H1 (cell line): ENCODE data around the gene OR6V1. TPM values are rescaled to one million over a fixed set of nuclear protein-coding genes. Genes with fewer than 3 reads are reported as not detected.

Experiments
- CTCF ChIA-PET: fragments of 300-600 bp; sonication (Branson Sonifier 250); formaldehyde crosslinking; loops from one replicate; lab custom pipeline; 2021; ENCODE audit not compliant: partially characterized antibody; lab: Charles Lee
- POLR2A ChIA-PET: fragments of 300-600 bp; sonication (Branson Sonifier 250); formaldehyde crosslinking; loops from one replicate; lab custom pipeline; 2021; ENCODE audit warnings: inconsistent platforms; ENCODE audit not compliant: partially characterized antibody; lab: Charles Lee
- DNase-seq, 2 experiments: peaks; one replicate each; pipeline versions ENCODE4 v3.0.0 to v3.0.0-alpha.2; 2010 to 2022; ENCODE audit warnings: low spot score in 2 of 2, low read depth in 1 of 2, mixed read lengths in 1 of 2
- FAIRE-seq: peaks from 2 replicates; lab custom pipeline; 2011; peaks lifted over from hg19 to GRCh38; lab: Jason Lieb, UNC
- H2AFZ ChIP-seq: 2 replicates; pipeline ENCODE4 v1.8.1; 2012; ENCODE audit warnings: low read length, inconsistent platforms
- H2AK5ac ChIP-seq: 2 replicates; pipeline ENCODE4 v1.6.1; 2013; ENCODE audit warnings: low read depth, low read length
- H2BK120ac ChIP-seq: replicated peaks from 2 replicates; pipeline ENCODE3; 2013; ENCODE audit warnings: low read depth, low read length, inconsistent platforms
- H2BK12ac ChIP-seq: 2 replicates; pipeline ENCODE4 v1.6.1; 2013; ENCODE audit warnings: low read depth, low read length
- H2BK15ac ChIP-seq: 2 replicates; pipeline ENCODE4 v1.6.1; 2013; ENCODE audit warnings: low read length
- H2BK20ac ChIP-seq: 2 replicates; pipeline ENCODE4 v1.6.1; 2013; ENCODE audit warnings: low read length
- H2BK5ac ChIP-seq: 2 replicates; pipeline ENCODE4 v1.6.1; 2013; ENCODE audit warnings: low read depth, low read length
- H3K14ac ChIP-seq: 2 replicates; pipeline ENCODE4 v1.6.1; 2013; ENCODE audit warnings: inconsistent platforms; ENCODE audit not compliant: insufficient read length
- H3K18ac ChIP-seq: 2 replicates; pipeline ENCODE4 v1.6.1; 2013; ENCODE audit warnings: low read length; ENCODE audit errors: extremely low read depth
- H3K23ac ChIP-seq: 2 replicates; pipeline ENCODE4 v1.6.1; 2013; ENCODE audit warnings: inconsistent platforms; ENCODE audit not compliant: insufficient read length
- H3K23me2 ChIP-seq: 2 replicates; pipeline ENCODE4 v1.6.1; 2013; ENCODE audit warnings: low read depth, low read length
- H3K27ac ChIP-seq: 2 replicates; pipeline ENCODE4 v1.6.1; 2011; ENCODE audit warnings: low read depth, low read length, inconsistent platforms
- H3K27me3 ChIP-seq, 4 experiments: replicated peaks in 1 of 4; 1 replicate in 1 of 4; 2 replicates in 3 of 4; pipeline versions ENCODE4 v1.6.1 to v1.8.1; 2011 to 2013; ENCODE audit warnings: low read length in 3 of 4, mild to moderate bottlenecking in 3 of 4, inconsistent platforms in 2 of 4, mixed read lengths in 2 of 4, moderate library complexity in 1 of 4; ENCODE audit not compliant: control insufficient read depth in 3 of 4, insufficient read depth in 3 of 4; ENCODE audit errors: extremely low read depth in 1 of 4
- H3K36me3 ChIP-seq, 4 experiments: 2 replicates each; pipeline versions ENCODE4 v1.6.1 to v1.8.1; 2011 to 2013; ENCODE audit warnings: mild to moderate bottlenecking in 4 of 4, low read length in 3 of 4, moderate library complexity in 2 of 4, control low read depth in 1 of 4, inconsistent platforms in 1 of 4; ENCODE audit not compliant: insufficient read depth in 4 of 4, control insufficient read depth in 2 of 4
- H3K4ac ChIP-seq: replicated peaks from 2 replicates; pipeline ENCODE3; 2013; ENCODE audit warnings: low read length, low read depth, mixed read lengths, inconsistent platforms; ENCODE audit not compliant: insufficient read length
- H3K4me1 ChIP-seq, 4 experiments: replicated peaks in 1 of 4; 1 replicate in 1 of 4; 2 replicates in 3 of 4; pipeline versions ENCODE4 v1.6.1 to v1.8.1; 2011 to 2013; ENCODE audit warnings: low read length in 3 of 4, inconsistent platforms in 2 of 4, mixed read lengths in 1 of 4; ENCODE audit not compliant: insufficient read depth in 4 of 4, control insufficient read depth in 3 of 4
- H3K4me2 ChIP-seq, 2 experiments: 2 replicates each; pipeline versions ENCODE4 v1.6.1 to v1.8.1; 2011 to 2013; ENCODE audit warnings: low read depth in 2 of 2, low read length in 2 of 2, control low read depth in 1 of 2, inconsistent platforms in 1 of 2, mild to moderate bottlenecking in 1 of 2; ENCODE audit not compliant: insufficient read depth in 1 of 2
- H3K4me3 ChIP-seq, 4 experiments: fragments of 200-600, 300-600 bp in 1 of 4; sonication (generic), shearing (Covaris generic), sonication (Bioruptor Twin) in 1 of 4; 2 replicates each; pipeline versions ENCODE4 v1.5.1 to v1.8.1; 2011 to 2016; ENCODE audit warnings: low read length in 4 of 4, low read depth in 3 of 4, control low read depth in 2 of 4, inconsistent platforms in 2 of 4, mild to moderate bottlenecking in 2 of 4, mixed read lengths in 1 of 4, moderate library complexity in 1 of 4; ENCODE audit not compliant: insufficient read depth in 2 of 4; ENCODE audit errors: extremely low read depth in 1 of 4
- H3K56ac ChIP-seq: replicated peaks from 2 replicates; pipeline ENCODE3; 2013; ENCODE audit warnings: low read depth, mild to moderate bottlenecking, mixed read lengths, low read length, inconsistent platforms; ENCODE audit not compliant: insufficient read length
- H3K79me1 ChIP-seq: 2 replicates; pipeline ENCODE4 v1.6.1; 2013; ENCODE audit warnings: low read depth, low read length, control low read depth
- H3K79me2 ChIP-seq, 2 experiments: 2 replicates each; pipeline versions ENCODE4 v1.6.1 to v1.8.1; 2012 to 2013; ENCODE audit warnings: low read length in 2 of 2, mild to moderate bottlenecking in 2 of 2, inconsistent platforms in 1 of 2; ENCODE audit not compliant: insufficient read depth in 2 of 2, control insufficient read depth in 1 of 2
- H3K9ac ChIP-seq, 4 experiments: replicated peaks in 1 of 4; 1 replicate in 1 of 4; 2 replicates in 3 of 4; pipeline versions ENCODE4 v1.6.1 to v1.8.1; 2011 to 2013; ENCODE audit warnings: low read depth in 3 of 4, low read length in 3 of 4, control low read depth in 2 of 4, mild to moderate bottlenecking in 2 of 4, moderate library complexity in 2 of 4, inconsistent platforms in 1 of 4; ENCODE audit errors: extremely low read depth in 1 of 4
- H3K9me3 ChIP-seq, 2 experiments: 2 replicates each; pipeline versions ENCODE4 v1.6.1 to v1.8.1; 2012 to 2013; ENCODE audit warnings: mild to moderate bottlenecking in 2 of 2, moderate library complexity in 2 of 2, control low read depth in 1 of 2, inconsistent platforms in 1 of 2, low read depth in 1 of 2, low read length in 1 of 2, mixed read lengths in 1 of 2; ENCODE audit not compliant: insufficient read depth in 2 of 2
- H4K20me1 ChIP-seq, 2 experiments: replicated peaks in 1 of 2; 2 replicates each; pipeline versions ENCODE3 to v1.8.1; 2011 to 2013; ENCODE audit warnings: inconsistent platforms in 2 of 2, low read length in 2 of 2, mild to moderate bottlenecking in 1 of 2; ENCODE audit not compliant: insufficient read depth in 2 of 2, control insufficient read depth in 1 of 2
- H4K5ac ChIP-seq: 2 replicates; pipeline ENCODE4 v1.6.1; 2013; ENCODE audit warnings: low read length, low read depth, mixed read lengths, inconsistent platforms; ENCODE audit not compliant: insufficient read length
- H4K8ac ChIP-seq: 2 replicates; pipeline ENCODE4 v1.8.0; 2013; ENCODE audit warnings: mild to moderate bottlenecking, moderate library complexity, low read length, inconsistent platforms; ENCODE audit not compliant: insufficient read depth; ENCODE audit errors: extremely low read depth
- H4K91ac ChIP-seq: replicated peaks from 2 replicates; pipeline ENCODE3; 2013; ENCODE audit warnings: low read length, mixed read lengths, inconsistent platforms; ENCODE audit not compliant: insufficient read length
- WGBS, 2 experiments: shearing (Covaris generic) in 1 of 2; methylation state at CpG; one replicate each; pipeline versions ENCODE4 v1.1.6 to v1.1.7; 2013 to 2015; ENCODE audit warnings: low lambda C conversion rate in 2 of 2, mixed read lengths in 2 of 2, inconsistent platforms in 1 of 2, low coverage in 1 of 2, missing lambda C conversion rate in 1 of 2; ENCODE audit not compliant: insufficient replicate concordance in 2 of 2, insufficient coverage in 1 of 2, insufficient read length in 1 of 2; ENCODE audit errors: extremely low coverage in 1 of 2, missing lambda C conversion rate in 1 of 2; 5-methylcytosine and 5-hydroxymethylcytosine counted together
- polyA plus RNA-seq, 7 experiments: library from polyadenylated mRNA; depleted of rRNA in 3 of 7; stranded (reverse) in 5 of 7; unstranded in 2 of 7; fragments of >200 nt in 5 of 7; fragments of 200-250 nt in 2 of 7; gene quantifications; 1 replicate in 5 of 7; 2 replicates in 1 of 7; 4 replicates in 1 of 7; pipeline versions ENCODE4 v1.2.1 to v1.2.3, GENCODE V29; 2011 to 2013; ENCODE audit warnings: missing spikeins in 2 of 7, mixed read lengths in 2 of 7
- total RNA-seq: library from RNA; stranded (reverse); fragmentation: NEBNext Ultra II Directional; extraction: Animal tissue kit (Norgen Biotek cat#: 25700); gene quantifications from 2 replicates; pipeline ENCODE4 v1.2.1, GENCODE V29; 2021

The OR6V1 gene
- total and polyA plus RNA-seq, 2 of the 8 experiments (the other 6 are each of a cell fraction or from before 2014, with no cell fraction given), result not detected

- FAIRE-seq (no peak), DNase-seq (no peak)
- Histone ChIP-seq H2AK5ac (no peak overlapping the region), H3K23ac (no peak overlapping the region), H3K27me3 (no peaks in the 10 kb centered on the region), H3K4me1 (no peaks in the 10 kb centered on the region), H2BK15ac (no peak overlapping the region), H2AFZ (peak overlapping the region; percentile 48; the same call in 1 of the 2 replicates), H3K56ac (no peak overlapping the region), H4K91ac (no peak overlapping the region), H3K9ac (no peak overlapping the region), H3K4me2 (no peak overlapping the region), H3K14ac (no peak overlapping the region), H3K36me3 (no peaks in the 10 kb centered on the region), H4K20me1 (no peaks in the 10 kb centered on the region), H3K4me3 (no peak overlapping the region), H3K23me2 (no peaks in the 10 kb centered on the region; the same call in 1 of the 2 replicates), H3K4ac (no peak overlapping the region), H3K27ac (0 out of 2 replicates have a peak overlapping the region, but pooled peaks have one; percentile 5), H4K8ac (no peak overlapping the region), H2BK5ac (no peak overlapping the region), H3K18ac (no peak overlapping the region), H2BK12ac (no peak overlapping the region), H4K5ac (no peak overlapping the region), H3K79me1 (no peaks in the 10 kb centered on the region), H3K9me3 (no peaks in the 10 kb centered on the region), H2BK20ac (no peak overlapping the region), H2BK120ac (no peak overlapping the region), H3K79me2 (no peaks in the 10 kb centered on the region)
- 82% methylated on average over 3 of the region's 3 CpGs; no CpG with 5 or more reads in 1 of the 2 experiments for WGBS, 2 experiments
- CTCF ChIA-PET, result interaction anchor here (0.7 to 5.1 kb wide), 9 partner anchors 17 to 508 kb away, joined by 3 to 24 read pairs (median 3); no protein-coding TSS in a partner anchor
- POLR2A ChIA-PET, result interaction anchor here (1.4 kb wide), 1 partner anchor 18 kb away, joined by 3 read pairs; no protein-coding TSS in a partner anchor
Measured at GRCh38 chr7:143042159-143042789, 9.9 kb upstream of the OR6V1 start.
